HG03342 (cell line): ENCODE results near the gene ZNF362.
"Not testable (repeated sequence)": the region's sequence is repeated elsewhere in the genome, so short reads cannot be mapped to it uniquely, and the experiment has no call there.

Experiments
- ATAC-seq: cut with Tn5 transposase; IDR thresholded peaks from one replicate; pipeline ENCODE4 v1.9.1; 2021; ENCODE audit warnings: mild to moderate bottlenecking, moderate library complexity; ENCODE audit not compliant: unreplicated experiment

The ZNF362 gene

GRCh38 chr1:33302325-33302724, 46.0 kb downstream of the ZNF362 start:
- ATAC-seq, result no peak

GRCh38 chr1:33305016-33305415, 48.7 kb downstream of the ZNF362 start:
- ATAC-seq, result no peak

- ATAC-seq, result no peak
These were observed 49.7 kb downstream of the ZNF362 start for GRCh38 chr1:33305816-33306652.

GRCh38 chr1:33306653-33307493, 50.6 kb downstream of the ZNF362 start:
- ATAC-seq, result no peak

GRCh38 chr1:33307494-33307864, 51.2 kb downstream of the ZNF362 start:
- no peak for ATAC-seq

GRCh38 chr1:33309351-33309750, 53.1 kb downstream of the ZNF362 start:
- ATAC-seq, result not testable (repeated sequence)

- no peak for ATAC-seq
These were observed 54.4 kb downstream of the ZNF362 start for GRCh38 chr1:33310702-33311101.

- no peak for ATAC-seq
These were observed 55.6 kb downstream of the ZNF362 start for GRCh38 chr1:33311706-33312412.

- ATAC-seq, result no peak
These were observed 56.1 kb downstream of the ZNF362 start for GRCh38 chr1:33312413-33312749.

- ATAC-seq, result no peak
These were observed 58.1 kb downstream of the ZNF362 start for GRCh38 chr1:33314416-33314815.

GRCh38 chr1:33316601-33317000, 60.3 kb downstream of the ZNF362 start:
- no peak for ATAC-seq

GRCh38 chr1:33317354-33317753, 61.1 kb downstream of the ZNF362 start:
- ATAC-seq, result no peak

- no peak for ATAC-seq
These were observed 61.7 kb downstream of the ZNF362 start for GRCh38 chr1:33317946-33318345.

GRCh38 chr1:33319186-33319948, 63.1 kb downstream of the ZNF362 start:
- ATAC-seq, result no peak

- ATAC-seq, result no peak
These were observed 63.8 kb downstream of the ZNF362 start for GRCh38 chr1:33319949-33320618.

- ATAC-seq, result no peak
These were observed 64.4 kb downstream of the ZNF362 start, which contains the start of gene A3GALT2 for GRCh38 chr1:33320619-33321165. Gene A3GALT2 (minus strand): TSS chr1:33321098. CDS start chr1:33321098, 0 bp downstream.

GRCh38 chr1:33321178-33321577, 64.9 kb downstream of the ZNF362 start:
- no peak for ATAC-seq

- ATAC-seq, result no peak
These were observed 65.8 kb downstream of the ZNF362 start for GRCh38 chr1:33322109-33322508.

- no peak for ATAC-seq
These were observed 66.7 kb downstream of the ZNF362 start for GRCh38 chr1:33322870-33323585.
